ENCODE results near the gene CPXM2. TPM values are rescaled to one million over a fixed set of nuclear protein-coding genes. Genes with fewer than 3 reads are reported as not detected.

Gene CPXM2
- polyA plus RNA-seq, 1 donor from 2014 or later: not detected

DNA sequence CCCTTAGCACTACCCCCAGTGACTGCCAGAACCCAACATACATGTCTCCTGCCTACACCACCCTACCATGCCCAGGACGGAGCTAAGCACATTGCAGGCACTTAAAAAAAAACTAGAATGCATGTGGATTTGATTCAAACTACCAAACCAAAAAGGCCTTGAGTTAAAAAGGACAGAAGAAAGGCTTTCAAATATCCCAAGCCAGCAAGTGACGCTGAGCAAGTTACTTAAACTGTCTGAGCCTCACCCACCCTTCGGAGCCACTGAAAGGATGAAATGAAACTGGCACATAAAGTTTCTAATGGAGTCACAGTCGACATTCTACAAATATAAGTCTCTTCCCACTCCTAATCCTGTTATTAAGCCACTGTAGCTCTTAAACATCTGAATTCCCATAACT is 1.8 kb downstream of the CPXM2 start:
- H3K4me3 Mint-ChIP-seq: no peak overlapping the region
- H3K9me3 Mint-ChIP-seq: no peaks in the 10 kb centered on the region
- H3K27me3 Mint-ChIP-seq: peaks cover 28% of the 10 kb centered on the region
- H3K27ac Mint-ChIP-seq: no peak overlapping the region
- peaks cover 2% of the 10 kb centered on the region for H3K36me3 Mint-ChIP-seq
- no peaks in the 10 kb centered on the region for H3K4me1 Mint-ChIP-seq

DNA sequence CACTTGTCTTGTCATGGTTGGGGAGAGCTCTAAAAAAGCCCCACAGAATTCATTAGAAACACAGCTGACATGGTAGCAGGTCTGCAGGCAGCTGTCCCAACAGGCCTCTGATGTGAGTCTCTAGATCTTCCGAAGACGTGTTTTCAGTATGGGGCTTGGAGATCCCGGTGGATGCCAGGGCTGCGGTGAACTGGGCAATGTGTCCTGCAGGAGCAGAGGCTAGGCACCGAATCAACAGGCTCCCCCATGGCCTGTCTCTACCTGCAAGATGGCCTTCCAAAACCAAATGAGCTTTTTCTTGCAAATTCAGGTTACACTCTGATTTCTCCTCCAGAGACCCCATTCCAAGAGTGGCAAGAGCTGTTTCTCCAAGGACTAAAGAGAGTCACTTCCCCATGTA is 2.9 kb downstream of the CPXM2 start:
- H3K27ac Mint-ChIP-seq: no peak overlapping the region
- H3K27me3 Mint-ChIP-seq: peaks cover 26% of the 10 kb centered on the region
- no peak overlapping the region for H3K4me3 Mint-ChIP-seq
- H3K4me1 Mint-ChIP-seq: no peaks in the 10 kb centered on the region
- H3K9me3 Mint-ChIP-seq: no peaks in the 10 kb centered on the region
- H3K36me3 Mint-ChIP-seq: peaks cover 2% of the 10 kb centered on the region

DNA sequence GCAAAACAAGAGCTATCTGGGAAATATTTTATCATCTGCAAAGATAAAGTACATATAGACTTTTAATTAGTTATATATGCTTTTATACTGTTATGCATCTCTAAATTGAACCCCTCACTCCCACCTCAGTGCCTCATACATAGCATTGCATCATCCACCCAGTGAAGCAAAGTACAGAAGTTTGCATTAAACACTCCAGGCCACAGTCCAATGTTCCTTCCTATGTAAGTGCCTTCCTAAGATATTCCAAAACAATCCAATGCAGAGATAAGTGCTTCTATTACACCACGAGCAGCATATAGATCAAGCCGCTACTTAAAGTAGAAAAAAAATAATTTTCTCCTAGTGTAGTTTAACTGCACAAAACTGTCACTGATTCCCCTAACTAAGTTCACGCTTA is 3.4 kb downstream of the CPXM2 start:
- H3K4me1 Mint-ChIP-seq: no peaks in the 10 kb centered on the region
- peaks cover 25% of the 10 kb centered on the region for H3K27me3 Mint-ChIP-seq
- H3K9me3 Mint-ChIP-seq: no peaks in the 10 kb centered on the region
- no peak overlapping the region for H3K4me3 Mint-ChIP-seq
- H3K36me3 Mint-ChIP-seq: peaks cover 2% of the 10 kb centered on the region
- H3K27ac Mint-ChIP-seq: no peak overlapping the region

- Mint-ChIP-seq H3K27me3 (peaks cover 18% of the 10 kb centered on the region), H3K4me3 (no peak overlapping the region), H3K9me3 (no peaks in the 10 kb centered on the region), H3K4me1 (no peaks in the 10 kb centered on the region), H3K36me3 (peaks cover 2% of the 10 kb centered on the region), H3K27ac (no peak overlapping the region)
Measured at GRCh38 chr10:123886292-123886691, 5.3 kb downstream of the CPXM2 start.

DNA sequence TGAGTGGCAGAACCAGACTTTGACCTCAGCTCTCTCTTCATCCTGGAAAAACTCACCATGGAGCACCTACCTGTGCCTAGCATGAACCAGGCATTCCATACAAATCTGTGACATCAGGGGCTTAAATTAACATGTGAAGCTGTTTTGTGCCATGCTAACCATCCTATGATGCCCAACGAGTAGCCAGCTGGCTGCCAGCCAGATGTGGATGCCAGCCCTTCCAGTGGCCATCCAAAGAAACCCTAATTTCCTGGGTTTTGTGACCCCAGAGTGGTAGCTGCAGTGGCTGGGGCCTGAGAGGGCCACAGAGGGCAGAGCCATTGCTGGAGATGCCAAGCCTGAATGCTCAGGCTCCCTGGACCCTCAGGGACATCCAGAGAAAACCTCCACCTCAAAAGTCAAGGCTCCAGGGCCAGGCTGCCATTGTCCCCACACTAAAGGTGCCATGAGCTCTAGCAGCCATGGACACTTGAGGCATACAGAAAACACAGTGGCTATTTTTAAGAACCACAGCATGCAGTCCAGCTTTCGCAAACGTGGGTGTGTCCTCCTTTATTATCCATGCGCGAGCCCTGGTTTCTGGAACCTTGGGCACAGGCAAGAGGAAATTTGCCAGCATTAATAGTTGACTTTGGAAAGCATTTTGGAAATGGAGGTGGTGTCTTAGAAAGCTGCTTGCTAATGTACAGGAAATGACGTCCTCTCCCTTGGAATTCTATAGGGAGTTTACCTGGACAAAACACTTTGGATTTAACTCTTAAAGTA is 6.0 kb downstream of the CPXM2 start:
- Mint-ChIP-seq H3K9me3 (peaks cover 0 to 1% (median 0%) of the 10 kb centered on the region in 3 donors), H3K27ac (no peak overlapping the region), H3K27me3 (peaks cover 14% of the 10 kb centered on the region), H3K36me3 (peaks cover 2% of the 10 kb centered on the region), H3K4me1 (no peaks in the 10 kb centered on the region), H3K4me3 (no peak overlapping the region)

- Mint-ChIP-seq H3K4me1 (no peaks in the 10 kb centered on the region), H3K9me3 (peaks cover 0 to 1% (median 0%) of the 10 kb centered on the region in 3 donors), H3K27me3 (peaks cover 7% of the 10 kb centered on the region), H3K27ac (no peak overlapping the region), H3K36me3 (peaks cover 2% of the 10 kb centered on the region), H3K4me3 (no peak overlapping the region)
Measured at GRCh38 chr10:123884907-123885381, 6.7 kb downstream of the CPXM2 start.

GRCh38 chr10:123884351-123884906 is 7.2 kb downstream of the CPXM2 start:
- no peak overlapping the region for H3K4me3 Mint-ChIP-seq

GRCh38 chr10:123883673-123884320 is 7.8 kb downstream of the CPXM2 start:
- Mint-ChIP-seq H3K4me3 (no peak overlapping the region), H3K27ac (no peak overlapping the region), H3K4me1 (no peaks in the 10 kb centered on the region), H3K27me3 (peaks cover 6% of the 10 kb centered on the region), H3K9me3 (peaks cover 0 to 1% (median 0%) of the 10 kb centered on the region in 3 donors), H3K36me3 (no peaks in the 10 kb centered on the region)

More at GRCh38 chr10:123884351-123884906, 7.2 kb downstream of the CPXM2 start:
- H3K36me3 Mint-ChIP-seq: no peaks in the 10 kb centered on the region
- peaks cover 7% of the 10 kb centered on the region for H3K27me3 Mint-ChIP-seq
- H3K9me3 Mint-ChIP-seq: peaks cover 0 to 1% (median 0%) of the 10 kb centered on the region in 3 donors
- H3K4me1 Mint-ChIP-seq: no peaks in the 10 kb centered on the region
- no peak overlapping the region for H3K27ac Mint-ChIP-seq

- Mint-ChIP-seq H3K27ac (no peak overlapping the region), H3K9me3 (peaks cover 0 to 1% (median 0%) of the 10 kb centered on the region in 3 donors), H3K27me3 (peaks cover 10% of the 10 kb centered on the region), H3K4me3 (no peak overlapping the region), H3K4me1 (no peaks in the 10 kb centered on the region), H3K36me3 (no peaks in the 10 kb centered on the region)
Measured at GRCh38 chr10:123882681-123883445, 8.7 kb downstream of the CPXM2 start.

GRCh38 chr10:123882177-123882576 is 9.4 kb downstream of the CPXM2 start:
- no peak overlapping the region for H3K4me3 Mint-ChIP-seq
- H3K4me1 Mint-ChIP-seq: no peaks in the 10 kb centered on the region
- H3K9me3 Mint-ChIP-seq: peaks cover 0 to 1% (median 0%) of the 10 kb centered on the region in 3 donors
- H3K36me3 Mint-ChIP-seq: no peaks in the 10 kb centered on the region
- H3K27ac Mint-ChIP-seq: no peak overlapping the region
- peaks cover 8% of the 10 kb centered on the region for H3K27me3 Mint-ChIP-seq

GRCh38 chr10:123879606-123880257 is 11.9 kb downstream of the CPXM2 start:
- Mint-ChIP-seq H3K27me3 (peaks cover 6% of the 10 kb centered on the region), H3K4me3 (no peak overlapping the region), H3K36me3 (no peaks in the 10 kb centered on the region), H3K9me3 (peaks cover 0 to 1% (median 0%) of the 10 kb centered on the region in 3 donors), H3K27ac (no peak overlapping the region), H3K4me1 (no peaks in the 10 kb centered on the region)

DNA sequence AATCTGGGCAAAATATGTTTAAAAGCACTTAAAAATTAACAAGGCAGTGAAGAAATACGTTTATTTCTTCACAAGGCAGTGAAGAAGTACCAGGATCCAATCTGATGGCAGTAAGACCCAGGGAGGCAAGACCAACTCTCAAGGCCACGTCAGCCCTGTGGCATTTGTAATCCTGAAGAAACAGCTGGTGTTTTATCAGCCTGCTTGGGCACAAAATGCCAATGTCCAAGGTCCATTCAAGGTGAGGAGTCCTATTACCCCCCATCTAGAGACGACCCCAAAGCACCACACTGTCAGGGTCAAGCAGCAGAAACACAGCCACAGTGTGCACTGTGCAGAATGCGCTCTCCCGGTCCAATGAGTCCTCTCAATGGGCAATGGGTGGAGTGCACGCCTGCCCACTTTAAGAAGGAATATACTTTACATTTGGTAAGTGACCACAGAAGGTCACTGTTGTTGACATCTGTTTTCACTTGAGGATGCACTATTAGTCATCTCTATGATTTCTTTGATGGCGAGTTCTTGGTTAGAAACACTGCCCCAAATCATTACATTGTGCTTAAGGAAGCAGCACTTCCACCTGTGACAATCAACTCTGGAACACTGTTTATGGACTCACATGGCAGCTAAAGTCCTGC is 12.8 kb downstream of the CPXM2 start:
- H3K36me3 Mint-ChIP-seq: no peaks in the 10 kb centered on the region
- H3K27me3 Mint-ChIP-seq: peaks cover 6% of the 10 kb centered on the region
- peaks cover 0 to 1% (median 0%) of the 10 kb centered on the region in 3 donors for H3K9me3 Mint-ChIP-seq
- H3K4me1 Mint-ChIP-seq: no peaks in the 10 kb centered on the region
- H3K27ac Mint-ChIP-seq: no peak overlapping the region
- no peak overlapping the region for H3K4me3 Mint-ChIP-seq

- H3K9me3 Mint-ChIP-seq: peaks cover 0 to 3% (median 2%) of the 10 kb centered on the region in 3 donors
- no peak overlapping the region for H3K27ac Mint-ChIP-seq
- H3K27me3 Mint-ChIP-seq: peaks cover 5% of the 10 kb centered on the region
- H3K4me1 Mint-ChIP-seq: no peaks in the 10 kb centered on the region
- no peaks in the 10 kb centered on the region for H3K36me3 Mint-ChIP-seq
- H3K4me3 Mint-ChIP-seq: no peak overlapping the region
Measured at GRCh38 chr10:123870260-123870659, 21.3 kb downstream of the CPXM2 start.

DNA sequence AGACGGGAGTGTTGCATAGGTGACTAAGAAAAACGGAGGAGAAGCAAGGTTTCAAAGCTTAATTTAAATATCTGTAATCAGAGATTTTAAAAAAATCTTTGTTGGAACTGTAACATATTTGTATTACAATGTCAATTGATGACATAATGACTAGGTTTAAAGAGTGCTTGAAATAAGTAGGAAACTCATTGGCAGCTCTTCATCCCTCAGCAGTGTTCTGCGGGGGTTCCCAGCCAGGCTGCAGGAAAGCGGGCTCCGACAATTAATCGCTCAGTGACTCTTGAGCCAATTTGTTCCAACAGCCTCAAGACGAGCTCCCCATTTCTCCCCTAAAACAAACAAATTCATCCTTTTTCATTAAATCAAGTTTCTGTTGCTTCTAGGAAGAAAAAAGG is 22.6 kb downstream of the CPXM2 start:
- Mint-ChIP-seq H3K27me3 (peaks cover 8% of the 10 kb centered on the region), H3K27ac (no peak overlapping the region), H3K4me3 (no peak overlapping the region), H3K36me3 (no peaks in the 10 kb centered on the region), H3K4me1 (no peaks in the 10 kb centered on the region), H3K9me3 (peaks cover 0 to 3% (median 2%) of the 10 kb centered on the region in 3 donors)
